ENCODE results near the gene TOP2A.
"Not testable (repeated sequence)": the region's sequence is repeated elsewhere in the genome, so short reads cannot be mapped to it uniquely, and the experiment has no call there.

The TOP2A gene

DNA sequence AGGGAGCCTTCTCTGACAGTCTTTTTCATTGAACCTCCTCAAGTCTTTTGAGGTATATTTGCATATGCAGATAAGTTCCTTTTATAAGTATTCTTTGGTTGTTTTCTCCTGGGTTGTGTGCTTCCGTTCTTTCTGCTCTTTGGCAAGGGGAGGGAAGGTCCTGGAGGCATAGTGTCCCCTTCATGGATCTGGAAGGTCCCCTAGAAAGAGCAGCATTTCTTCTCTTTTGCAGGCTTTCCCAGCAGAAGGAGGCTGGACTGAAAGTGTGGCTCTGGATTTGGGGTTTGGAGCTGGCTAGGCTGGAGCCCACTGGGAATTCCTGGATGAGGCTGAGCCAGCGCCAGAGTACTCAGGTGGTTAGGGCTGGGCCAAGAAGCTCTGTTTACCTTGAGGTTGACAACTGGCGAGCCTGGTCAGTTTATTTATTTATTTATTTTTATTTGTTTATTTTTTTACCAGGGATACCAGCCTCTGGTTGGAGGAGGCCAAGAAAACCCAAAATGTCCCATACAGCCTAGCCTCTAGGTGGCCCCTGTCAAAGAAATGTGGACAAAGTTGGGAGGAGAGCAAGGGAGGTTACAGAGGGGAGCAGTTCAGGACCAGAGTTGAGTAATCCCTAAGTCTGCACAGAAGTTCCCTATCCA lies 5.4 kb upstream of the TOP2A start:
- Histone ChIP-seq H3K4me1 (ENCODE audit: insufficient read depth, insufficient read length) (peaks cover 13% of the 10 kb centered on the region), H3K9ac (ENCODE audit: insufficient read length, low read depth) (no peak overlapping the region)

DNA sequence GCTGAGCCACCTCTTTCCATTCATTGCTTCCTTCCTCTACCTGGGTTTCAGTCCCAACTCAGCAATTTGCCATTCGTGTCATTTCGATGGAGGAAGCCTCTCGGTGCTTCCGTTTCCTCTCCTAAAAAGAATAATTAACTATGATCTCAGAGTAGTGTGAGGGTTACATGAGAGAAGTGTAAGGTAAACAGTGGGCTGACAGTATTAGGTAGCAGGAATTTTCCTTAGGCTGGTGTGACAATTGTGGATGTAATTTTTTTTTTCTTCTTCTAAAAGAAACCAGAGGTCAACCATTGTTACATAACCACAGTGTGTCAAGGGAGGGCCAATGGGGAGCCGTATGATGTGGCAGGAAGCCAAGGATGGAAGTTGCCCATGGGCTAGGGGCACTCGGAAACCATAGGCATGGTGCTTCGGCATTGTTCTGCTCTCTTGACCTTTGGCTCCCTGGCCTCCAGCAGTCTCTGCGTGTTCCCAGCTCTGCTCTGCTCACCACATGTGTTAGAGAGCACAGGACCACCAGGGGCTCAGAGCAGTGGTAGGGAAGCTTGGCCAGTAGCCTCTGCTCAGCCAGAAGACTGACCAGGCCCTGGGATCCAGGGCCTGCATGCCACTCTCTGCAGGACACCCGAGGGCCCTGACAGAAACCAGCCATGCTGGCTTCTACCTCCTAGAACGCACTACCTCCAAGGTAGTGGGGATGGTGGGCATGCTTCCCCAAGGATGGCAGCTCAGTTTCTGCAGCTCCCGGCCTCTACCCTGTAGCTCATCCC lies 2.0 kb upstream of the TOP2A start:
- H3K36me3 ChIP-seq (ENCODE audit: insufficient read depth, insufficient read length, low read length), result peaks cover 19% of the 10 kb centered on the region
- DNase-seq (ENCODE audit: low read depth, low spot score), result no peak
- H3K9ac ChIP-seq (ENCODE audit: insufficient read length, low read depth), result peak overlapping the region; percentile 4
- no peaks in the 10 kb centered on the region for H3K27me3 ChIP-seq (ENCODE audit: insufficient read depth, insufficient read length)
- no peak overlapping the region for H3K4me3 ChIP-seq (ENCODE audit: insufficient read length, low read depth)
- peaks cover 10% of the 10 kb centered on the region for H3K4me1 ChIP-seq (ENCODE audit: insufficient read depth, insufficient read length)
- no peaks in the 10 kb centered on the region for H3K9me3 ChIP-seq (ENCODE audit: insufficient read depth, low read length)
- TF ChIP-seq SUZ12 (IDR thresholded peaks at IDR 0.05; ENCODE audit: extremely low read depth, insufficient read depth, insufficient read length) (no peak), ZNF274 (IDR thresholded peaks at IDR 0.05; ENCODE audit: low read depth, low read length) (no peak), YY1 (IDR thresholded peaks at IDR 0.05; ENCODE audit: insufficient read depth, insufficient read length) (no peak)

More for the DNA sequence above, 5.4 kb upstream of the TOP2A start:
- no peak for TF ChIP-seq SUZ12 (IDR thresholded peaks at IDR 0.05; ENCODE audit: extremely low read depth, insufficient read depth, insufficient read length)
- TF ChIP-seq ZNF274 (IDR thresholded peaks at IDR 0.05; ENCODE audit: low read depth, low read length), result no peak
- TF ChIP-seq YY1 (IDR thresholded peaks at IDR 0.05; ENCODE audit: insufficient read depth, insufficient read length), result no peak
- Histone ChIP-seq H3K9me3 (ENCODE audit: insufficient read depth, low read length) (no peaks in the 10 kb centered on the region), H3K4me3 (ENCODE audit: insufficient read length, low read depth) (no peak overlapping the region), H3K27me3 (ENCODE audit: insufficient read depth, insufficient read length) (no peaks in the 10 kb centered on the region), H3K36me3 (ENCODE audit: insufficient read depth, insufficient read length, low read length) (no peaks in the 10 kb centered on the region)
- DNase-seq (ENCODE audit: low read depth, low spot score), result peak; percentile 78

- TF ChIP-seq SUZ12 (IDR thresholded peaks at IDR 0.05; ENCODE audit: extremely low read depth, insufficient read depth, insufficient read length), result no peak
- TF ChIP-seq ZNF274 (IDR thresholded peaks at IDR 0.05; ENCODE audit: low read depth, low read length), result no peak
- TF ChIP-seq YY1 (IDR thresholded peaks at IDR 0.05; ENCODE audit: insufficient read depth, insufficient read length), result no peak
- H3K9me3 ChIP-seq (ENCODE audit: insufficient read depth, low read length), result no peaks in the 10 kb centered on the region
- H3K4me1 ChIP-seq (ENCODE audit: insufficient read depth, insufficient read length), result peaks cover 10% of the 10 kb centered on the region
- H3K36me3 ChIP-seq (ENCODE audit: insufficient read depth, insufficient read length, low read length), result peaks cover 29% of the 10 kb centered on the region
- H3K27me3 ChIP-seq (ENCODE audit: insufficient read depth, insufficient read length), result no peaks in the 10 kb centered on the region
- peak overlapping the region; percentile 31 for H3K4me3 ChIP-seq (ENCODE audit: insufficient read length, low read depth)
- DNase-seq (ENCODE audit: low read depth, low spot score), result no peak
- peak overlapping the region; percentile 73 for H3K9ac ChIP-seq (ENCODE audit: insufficient read length, low read depth)
Measured at GRCh38 chr17:40418428-40418706, 671 bp upstream of the TOP2A start.

DNA sequence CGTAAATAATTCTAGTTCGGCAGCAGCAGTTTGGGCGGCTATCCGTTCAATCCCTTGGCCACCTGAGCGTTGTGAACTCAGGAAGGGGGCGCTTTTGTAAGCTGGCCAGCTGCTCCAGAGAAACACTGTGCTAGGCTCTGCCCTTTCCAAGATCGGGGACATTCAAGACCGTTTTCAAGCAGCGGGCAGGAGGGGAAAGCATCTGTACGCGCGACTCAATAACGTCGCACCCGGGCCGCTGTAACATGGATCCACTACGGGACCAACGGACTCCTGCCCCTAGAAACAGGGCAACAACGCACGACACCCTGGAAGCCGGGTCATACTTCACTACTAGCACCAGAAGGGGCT lies 463 bp downstream of the TOP2A start:
- Histone ChIP-seq H3K36me3 (ENCODE audit: insufficient read depth, insufficient read length, low read length) (peaks cover 40% of the 10 kb centered on the region), H3K4me3 (ENCODE audit: insufficient read length, low read depth) (peak overlapping the region; percentile 81), H3K9me3 (ENCODE audit: insufficient read depth, low read length) (no peaks in the 10 kb centered on the region), H3K27me3 (ENCODE audit: insufficient read depth, insufficient read length) (no peaks in the 10 kb centered on the region), H3K9ac (ENCODE audit: insufficient read length, low read depth) (peak overlapping the region; percentile 92), H3K4me1 (ENCODE audit: insufficient read depth, insufficient read length) (peaks cover 10% of the 10 kb centered on the region)
- TF ChIP-seq YY1 (IDR thresholded peaks at IDR 0.05; ENCODE audit: insufficient read depth, insufficient read length) (no peak), SUZ12 (IDR thresholded peaks at IDR 0.05; ENCODE audit: extremely low read depth, insufficient read depth, insufficient read length) (no peak), ZNF274 (IDR thresholded peaks at IDR 0.05; ENCODE audit: low read depth, low read length) (no peak)
- DNase-seq (ENCODE audit: low read depth, low spot score), result no peak

- TF ChIP-seq YY1 (IDR thresholded peaks at IDR 0.05; ENCODE audit: insufficient read depth, insufficient read length) (no peak), ZNF274 (IDR thresholded peaks at IDR 0.05; ENCODE audit: low read depth, low read length) (no peak), SUZ12 (IDR thresholded peaks at IDR 0.05; ENCODE audit: extremely low read depth, insufficient read depth, insufficient read length) (no peak)
- H3K9me3 ChIP-seq (ENCODE audit: insufficient read depth, low read length), result no peaks in the 10 kb centered on the region
- peaks cover 10% of the 10 kb centered on the region for H3K4me1 ChIP-seq (ENCODE audit: insufficient read depth, insufficient read length)
- no peaks in the 10 kb centered on the region for H3K27me3 ChIP-seq (ENCODE audit: insufficient read depth, insufficient read length)
- peaks cover 45% of the 10 kb centered on the region for H3K36me3 ChIP-seq (ENCODE audit: insufficient read depth, insufficient read length, low read length)
- peak overlapping the region; percentile 81 for H3K4me3 ChIP-seq (ENCODE audit: insufficient read length, low read depth)
- H3K9ac ChIP-seq (ENCODE audit: insufficient read length, low read depth), result peak overlapping the region; percentile 92
- DNase-seq (ENCODE audit: low read depth, low spot score), result no peak
Measured at GRCh38 chr17:40416671-40417070, 1.0 kb downstream of the TOP2A start.

- H3K4me1 ChIP-seq (ENCODE audit: insufficient read depth, insufficient read length), result peaks cover 8% of the 10 kb centered on the region
- H3K4me3 ChIP-seq (ENCODE audit: insufficient read length, low read depth), result no peak overlapping the region
- no peak for DNase-seq (ENCODE audit: low read depth, low spot score)
- TF ChIP-seq YY1 (IDR thresholded peaks at IDR 0.05; ENCODE audit: insufficient read depth, insufficient read length) (no peak), SUZ12 (IDR thresholded peaks at IDR 0.05; ENCODE audit: extremely low read depth, insufficient read depth, insufficient read length) (no peak), ZNF274 (IDR thresholded peaks at IDR 0.05; ENCODE audit: low read depth, low read length) (no peak)
- no peaks in the 10 kb centered on the region for H3K9me3 ChIP-seq (ENCODE audit: insufficient read depth, low read length)
- peaks cover 57% of the 10 kb centered on the region for H3K36me3 ChIP-seq (ENCODE audit: insufficient read depth, insufficient read length, low read length)
- H3K27me3 ChIP-seq (ENCODE audit: insufficient read depth, insufficient read length), result no peaks in the 10 kb centered on the region
- no peak overlapping the region for H3K9ac ChIP-seq (ENCODE audit: insufficient read length, low read depth)
Measured at GRCh38 chr17:40415390-40415789, 2.3 kb downstream of the TOP2A start.

DNA sequence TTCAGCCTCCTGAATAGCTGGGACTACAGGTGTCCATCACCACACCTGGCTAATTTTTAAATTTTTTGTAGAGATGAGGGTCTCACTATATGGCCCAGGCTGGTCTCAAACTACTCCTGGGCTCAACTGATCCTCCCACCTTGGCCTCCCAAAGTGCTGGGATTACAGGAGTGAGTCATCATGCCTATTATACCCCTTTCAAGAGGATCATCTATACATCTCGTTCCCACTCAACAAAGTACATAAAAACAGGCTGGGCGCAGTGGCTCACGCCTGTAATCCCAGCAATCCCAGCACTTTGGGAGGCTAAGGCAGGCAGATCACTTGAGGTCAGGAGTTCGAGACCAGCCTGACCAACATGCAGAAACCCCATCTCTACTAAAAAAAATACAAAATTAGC lies 3.4 kb downstream of the TOP2A start:
- not testable (repeated sequence) for DNase-seq (ENCODE audit: low read depth, low spot score); H3K27me3 ChIP-seq (ENCODE audit: insufficient read depth, insufficient read length); H3K4me1 ChIP-seq (ENCODE audit: insufficient read depth, insufficient read length); H3K9ac ChIP-seq (ENCODE audit: insufficient read length, low read depth); H3K9me3 ChIP-seq (ENCODE audit: insufficient read depth, low read length); H3K4me3 ChIP-seq (ENCODE audit: insufficient read length, low read depth)
- H3K36me3 ChIP-seq (ENCODE audit: insufficient read depth, insufficient read length, low read length), result peaks cover 67% of the 10 kb centered on the region

Data from NT2/D1 (cell line).